H1 (cell line): Measurements from ENCODE around the gene DEPDC4. TPM values are rescaled to one million over a fixed set of nuclear protein-coding genes. Genes with fewer than 3 reads are reported as not detected.

Source experiments
- CTCF ChIA-PET: fragments of 300-600 bp; sonication (Branson Sonifier 250); formaldehyde crosslinking; loops from one replicate; lab custom pipeline; 2021; ENCODE audit not compliant: partially characterized antibody; lab: Charles Lee
- POLR2A ChIA-PET: fragments of 300-600 bp; sonication (Branson Sonifier 250); formaldehyde crosslinking; loops from one replicate; lab custom pipeline; 2021; ENCODE audit warnings: inconsistent platforms; ENCODE audit not compliant: partially characterized antibody; lab: Charles Lee
- DNase-seq, 2 experiments: peaks; one replicate each; pipeline versions ENCODE4 v3.0.0 to v3.0.0-alpha.2; 2010 to 2022; ENCODE audit warnings: low spot score in 2 of 2, low read depth in 1 of 2, mixed read lengths in 1 of 2
- FAIRE-seq: peaks from 2 replicates; lab custom pipeline; 2011; peaks lifted over from hg19 to GRCh38; lab: Jason Lieb, UNC
- H2AFZ ChIP-seq: 2 replicates; pipeline ENCODE4 v1.8.1; 2012; ENCODE audit warnings: low read length, inconsistent platforms
- H2AK5ac ChIP-seq: 2 replicates; pipeline ENCODE4 v1.6.1; 2013; ENCODE audit warnings: low read depth, low read length
- H2BK120ac ChIP-seq: replicated peaks from 2 replicates; pipeline ENCODE3; 2013; ENCODE audit warnings: low read depth, low read length, inconsistent platforms
- H2BK12ac ChIP-seq: 2 replicates; pipeline ENCODE4 v1.6.1; 2013; ENCODE audit warnings: low read depth, low read length
- H2BK15ac ChIP-seq: 2 replicates; pipeline ENCODE4 v1.6.1; 2013; ENCODE audit warnings: low read length
- H2BK20ac ChIP-seq: 2 replicates; pipeline ENCODE4 v1.6.1; 2013; ENCODE audit warnings: low read length
- H2BK5ac ChIP-seq: 2 replicates; pipeline ENCODE4 v1.6.1; 2013; ENCODE audit warnings: low read depth, low read length
- H3K14ac ChIP-seq: 2 replicates; pipeline ENCODE4 v1.6.1; 2013; ENCODE audit warnings: inconsistent platforms; ENCODE audit not compliant: insufficient read length
- H3K18ac ChIP-seq: 2 replicates; pipeline ENCODE4 v1.6.1; 2013; ENCODE audit warnings: low read length; ENCODE audit errors: extremely low read depth
- H3K23ac ChIP-seq: 2 replicates; pipeline ENCODE4 v1.6.1; 2013; ENCODE audit warnings: inconsistent platforms; ENCODE audit not compliant: insufficient read length
- H3K23me2 ChIP-seq: 2 replicates; pipeline ENCODE4 v1.6.1; 2013; ENCODE audit warnings: low read depth, low read length
- H3K27ac ChIP-seq: 2 replicates; pipeline ENCODE4 v1.6.1; 2011; ENCODE audit warnings: low read depth, low read length, inconsistent platforms
- H3K27me3 ChIP-seq, 4 experiments: replicated peaks in 1 of 4; 1 replicate in 1 of 4; 2 replicates in 3 of 4; pipeline versions ENCODE4 v1.6.1 to v1.8.1; 2011 to 2013; ENCODE audit warnings: low read length in 3 of 4, mild to moderate bottlenecking in 3 of 4, inconsistent platforms in 2 of 4, mixed read lengths in 2 of 4, moderate library complexity in 1 of 4; ENCODE audit not compliant: control insufficient read depth in 3 of 4, insufficient read depth in 3 of 4; ENCODE audit errors: extremely low read depth in 1 of 4
- H3K36me3 ChIP-seq, 4 experiments: 2 replicates each; pipeline versions ENCODE4 v1.6.1 to v1.8.1; 2011 to 2013; ENCODE audit warnings: mild to moderate bottlenecking in 4 of 4, low read length in 3 of 4, moderate library complexity in 2 of 4, control low read depth in 1 of 4, inconsistent platforms in 1 of 4; ENCODE audit not compliant: insufficient read depth in 4 of 4, control insufficient read depth in 2 of 4
- H3K4ac ChIP-seq: replicated peaks from 2 replicates; pipeline ENCODE3; 2013; ENCODE audit warnings: low read length, low read depth, mixed read lengths, inconsistent platforms; ENCODE audit not compliant: insufficient read length
- H3K4me1 ChIP-seq, 4 experiments: replicated peaks in 1 of 4; 1 replicate in 1 of 4; 2 replicates in 3 of 4; pipeline versions ENCODE4 v1.6.1 to v1.8.1; 2011 to 2013; ENCODE audit warnings: low read length in 3 of 4, inconsistent platforms in 2 of 4, mixed read lengths in 1 of 4; ENCODE audit not compliant: insufficient read depth in 4 of 4, control insufficient read depth in 3 of 4
- H3K4me2 ChIP-seq, 2 experiments: 2 replicates each; pipeline versions ENCODE4 v1.6.1 to v1.8.1; 2011 to 2013; ENCODE audit warnings: low read depth in 2 of 2, low read length in 2 of 2, control low read depth in 1 of 2, inconsistent platforms in 1 of 2, mild to moderate bottlenecking in 1 of 2; ENCODE audit not compliant: insufficient read depth in 1 of 2
- H3K4me3 ChIP-seq, 4 experiments: fragments of 200-600, 300-600 bp in 1 of 4; sonication (generic), shearing (Covaris generic), sonication (Bioruptor Twin) in 1 of 4; 2 replicates each; pipeline versions ENCODE4 v1.5.1 to v1.8.1; 2011 to 2016; ENCODE audit warnings: low read length in 4 of 4, low read depth in 3 of 4, control low read depth in 2 of 4, inconsistent platforms in 2 of 4, mild to moderate bottlenecking in 2 of 4, mixed read lengths in 1 of 4, moderate library complexity in 1 of 4; ENCODE audit not compliant: insufficient read depth in 2 of 4; ENCODE audit errors: extremely low read depth in 1 of 4
- H3K56ac ChIP-seq: replicated peaks from 2 replicates; pipeline ENCODE3; 2013; ENCODE audit warnings: low read depth, mild to moderate bottlenecking, mixed read lengths, low read length, inconsistent platforms; ENCODE audit not compliant: insufficient read length
- H3K79me1 ChIP-seq: 2 replicates; pipeline ENCODE4 v1.6.1; 2013; ENCODE audit warnings: low read depth, low read length, control low read depth
- H3K79me2 ChIP-seq, 2 experiments: 2 replicates each; pipeline versions ENCODE4 v1.6.1 to v1.8.1; 2012 to 2013; ENCODE audit warnings: low read length in 2 of 2, mild to moderate bottlenecking in 2 of 2, inconsistent platforms in 1 of 2; ENCODE audit not compliant: insufficient read depth in 2 of 2, control insufficient read depth in 1 of 2
- H3K9ac ChIP-seq, 4 experiments: replicated peaks in 1 of 4; 1 replicate in 1 of 4; 2 replicates in 3 of 4; pipeline versions ENCODE4 v1.6.1 to v1.8.1; 2011 to 2013; ENCODE audit warnings: low read depth in 3 of 4, low read length in 3 of 4, control low read depth in 2 of 4, mild to moderate bottlenecking in 2 of 4, moderate library complexity in 2 of 4, inconsistent platforms in 1 of 4; ENCODE audit errors: extremely low read depth in 1 of 4
- H3K9me3 ChIP-seq, 2 experiments: 2 replicates each; pipeline versions ENCODE4 v1.6.1 to v1.8.1; 2012 to 2013; ENCODE audit warnings: mild to moderate bottlenecking in 2 of 2, moderate library complexity in 2 of 2, control low read depth in 1 of 2, inconsistent platforms in 1 of 2, low read depth in 1 of 2, low read length in 1 of 2, mixed read lengths in 1 of 2; ENCODE audit not compliant: insufficient read depth in 2 of 2
- H4K20me1 ChIP-seq, 2 experiments: replicated peaks in 1 of 2; 2 replicates each; pipeline versions ENCODE3 to v1.8.1; 2011 to 2013; ENCODE audit warnings: inconsistent platforms in 2 of 2, low read length in 2 of 2, mild to moderate bottlenecking in 1 of 2; ENCODE audit not compliant: insufficient read depth in 2 of 2, control insufficient read depth in 1 of 2
- H4K5ac ChIP-seq: 2 replicates; pipeline ENCODE4 v1.6.1; 2013; ENCODE audit warnings: low read length, low read depth, mixed read lengths, inconsistent platforms; ENCODE audit not compliant: insufficient read length
- H4K8ac ChIP-seq: 2 replicates; pipeline ENCODE4 v1.8.0; 2013; ENCODE audit warnings: mild to moderate bottlenecking, moderate library complexity, low read length, inconsistent platforms; ENCODE audit not compliant: insufficient read depth; ENCODE audit errors: extremely low read depth
- H4K91ac ChIP-seq: replicated peaks from 2 replicates; pipeline ENCODE3; 2013; ENCODE audit warnings: low read length, mixed read lengths, inconsistent platforms; ENCODE audit not compliant: insufficient read length
- MAFK ChIP-seq: IDR thresholded peaks from 2 replicates; pipeline ENCODE4 v1.6.1; 2012; ENCODE audit warnings: low read depth, mild to moderate bottlenecking, improper control_type of control experiment, low read length
- RFX5 ChIP-seq: IDR thresholded peaks from 2 replicates; pipeline ENCODE4 v1.6.1; 2011; ENCODE audit warnings: low read depth, low read length, improper control_type of control experiment, borderline replicate concordance
- SAP30 ChIP-seq: fragments of 300-600 bp; sonication (generic); IDR thresholded peaks from 2 replicates; pipeline ENCODE4 v1.7.1; 2012; ENCODE audit warnings: low read length, moderate library complexity, mild to moderate bottlenecking, inconsistent platforms; ENCODE audit not compliant: insufficient read depth, insufficient replicate concordance
- SP4 ChIP-seq: IDR thresholded peaks from 2 replicates; pipeline ENCODE4 v1.6.1; 2012; ENCODE audit warnings: low read length, inconsistent platforms
- TEAD4 ChIP-seq: IDR thresholded peaks from 2 replicates; pipeline ENCODE4 v1.6.1; 2012; ENCODE audit warnings: low read depth, low read length, inconsistent platforms, mixed read lengths
- WGBS, 2 experiments: shearing (Covaris generic) in 1 of 2; methylation state at CpG; one replicate each; pipeline versions ENCODE4 v1.1.6 to v1.1.7; 2013 to 2015; ENCODE audit warnings: low lambda C conversion rate in 2 of 2, mixed read lengths in 2 of 2, inconsistent platforms in 1 of 2, low coverage in 1 of 2, missing lambda C conversion rate in 1 of 2; ENCODE audit not compliant: insufficient replicate concordance in 2 of 2, insufficient coverage in 1 of 2, insufficient read length in 1 of 2; ENCODE audit errors: extremely low coverage in 1 of 2, missing lambda C conversion rate in 1 of 2; 5-methylcytosine and 5-hydroxymethylcytosine counted together
- polyA plus RNA-seq, 7 experiments: library from polyadenylated mRNA; depleted of rRNA in 3 of 7; stranded (reverse) in 5 of 7; unstranded in 2 of 7; fragments of >200 nt in 5 of 7; fragments of 200-250 nt in 2 of 7; gene quantifications; 1 replicate in 5 of 7; 2 replicates in 1 of 7; 4 replicates in 1 of 7; pipeline versions ENCODE4 v1.2.1 to v1.2.3, GENCODE V29; 2011 to 2013; ENCODE audit warnings: missing spikeins in 2 of 7, mixed read lengths in 2 of 7
- total RNA-seq: library from RNA; stranded (reverse); fragmentation: NEBNext Ultra II Directional; extraction: Animal tissue kit (Norgen Biotek cat#: 25700); gene quantifications from 2 replicates; pipeline ENCODE4 v1.2.1, GENCODE V29; 2021

Gene DEPDC4
- total and polyA plus RNA-seq, 2 of the 8 experiments (the other 6 are each of a cell fraction or from before 2014, with no cell fraction given): 0.80 to 3.8 TPM

- CTCF ChIA-PET: interaction anchor here (1.0 to 1.2 kb wide), 2 partner anchors 10 to 72 kb away, joined by 5 read pairs; partner anchors contain the start of gene ACTR6
- FAIRE-seq (no peak), DNase-seq (no peak)
- Histone ChIP-seq H3K79me1 (no peaks in the 10 kb centered on the region), H2BK20ac (no peak overlapping the region), H2AK5ac (no peak overlapping the region), H4K8ac (no peak overlapping the region), H4K5ac (no peak overlapping the region), H2BK5ac (no peak overlapping the region), H3K9me3 (no peaks in the 10 kb centered on the region), H3K23me2 (no peaks in the 10 kb centered on the region), H3K79me2 (no peaks in the 10 kb centered on the region), H2BK120ac (no peak overlapping the region), H3K9ac (no peak overlapping the region), H3K14ac (no peak overlapping the region), H4K91ac (no peak overlapping the region), H3K27ac (no peak overlapping the region), H3K4me3 (no peak overlapping the region), H3K18ac (no peak overlapping the region), H2BK15ac (no peak overlapping the region), H3K4me1 (no peaks in the 10 kb centered on the region), H2AFZ (no peak overlapping the region), H3K23ac (no peak overlapping the region), H4K20me1 (peaks cover 0 to 2% of the 10 kb centered on the region in 2 experiments), H3K4me2 (no peak overlapping the region), H3K36me3 (peaks cover 0 to 79% (median 36%) of the 10 kb centered on the region in 4 experiments; a peak in 7 of 8 replicates), H2BK12ac (no peak overlapping the region), H3K4ac (no peak overlapping the region), H3K56ac (no peak overlapping the region), H3K27me3 (no peaks in the 10 kb centered on the region)
- POLR2A ChIA-PET: interaction anchor here (0.7 to 1.0 kb wide), 2 partner anchors 13 to 55 kb away, joined by 3 read pairs; partner anchors contain the start of genes DEPDC4 and SCYL2
- 89% methylated on average over 2 of the region's 2 CpGs; no CpG with 5 or more reads in 1 of the 2 experiments for WGBS, 2 experiments
- TF ChIP-seq SAP30 (no peak), MAFK (peak; percentile 92), RFX5 (no peak), SP4 (no peak), TEAD4 (no peak)
Observed at GRCh38 chr12:100211698-100212097, 55.2 kb downstream of the DEPDC4 start.
